Effector memory CD4-positive, alpha-beta T cell (primary cell): ENCODE results near the gene PELI2.

ENCODE experiments used
- DNase-seq, 3 donors: peaks; one replicate each; pipeline ENCODE4 v3.0.0-alpha.2; 2020
- H3K27ac ChIP-seq: 2 replicates; pipeline ENCODE4 v1.7.0; 2013; ENCODE audit warnings: mild to moderate bottlenecking, low read length, moderate library complexity; ENCODE audit not compliant: insufficient read depth, poor library complexity, severe bottlenecking
- H3K27me3 ChIP-seq: replicated peaks from 2 replicates; pipeline ENCODE4 v1.7.0; 2013; ENCODE audit warnings: mild to moderate bottlenecking, low read length; ENCODE audit not compliant: insufficient read depth, control insufficient read depth, poor library complexity, severe bottlenecking
- H3K36me3 ChIP-seq: 2 replicates; pipeline ENCODE4 v1.7.0; 2013; ENCODE audit warnings: mild to moderate bottlenecking, low read length, moderate library complexity; ENCODE audit not compliant: control insufficient read depth, insufficient read depth
- H3K4me1 ChIP-seq: 2 replicates; pipeline ENCODE4 v1.7.0; 2013; ENCODE audit warnings: low read length, mild to moderate bottlenecking; ENCODE audit not compliant: control insufficient read depth, insufficient read depth, poor library complexity, severe bottlenecking
- H3K4me3 ChIP-seq: 2 replicates; pipeline ENCODE4 v1.7.0; 2013; ENCODE audit warnings: low read length, low read depth, mild to moderate bottlenecking; ENCODE audit not compliant: insufficient read depth, poor library complexity, severe bottlenecking
- H3K9me3 ChIP-seq: 2 replicates; pipeline ENCODE4 v1.7.0; 2013; ENCODE audit warnings: mild to moderate bottlenecking, low read length, moderate library complexity; ENCODE audit not compliant: control insufficient read depth

PELI2 gene

GRCh38 chr14:56197150-56197549 lies 78.9 kb downstream of the PELI2 start:
- Histone ChIP-seq H3K36me3 (no peaks in the 10 kb centered on the region), H3K4me3 (no peak overlapping the region), H3K9me3 (no peaks in the 10 kb centered on the region), H3K4me1 (no peaks in the 10 kb centered on the region), H3K27me3 (no peaks in the 10 kb centered on the region), H3K27ac (no peak overlapping the region)
- DNase-seq: no peak

DNA sequence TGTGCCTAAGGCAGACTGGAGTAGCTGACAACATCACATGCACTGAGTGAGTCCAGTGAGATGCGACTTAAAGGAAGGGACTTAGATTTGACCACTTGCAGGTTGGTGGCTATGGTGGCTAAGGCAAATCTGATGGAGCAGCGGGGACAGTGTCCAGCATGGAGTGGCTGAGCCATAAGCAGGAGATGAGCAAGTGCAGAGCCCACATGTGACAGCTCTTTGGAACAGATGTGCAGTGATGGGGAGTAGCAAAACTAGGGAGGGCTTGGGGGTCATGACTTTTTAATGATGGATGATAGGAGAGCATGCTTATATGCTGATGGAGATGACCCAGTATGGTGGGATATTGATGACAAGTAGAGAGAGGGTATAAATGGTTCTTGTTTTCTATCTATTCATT lies 80.2 kb downstream of the PELI2 start:
- Histone ChIP-seq H3K27ac (no peak overlapping the region), H3K4me3 (no peak overlapping the region), H3K27me3 (no peaks in the 10 kb centered on the region), H3K9me3 (no peaks in the 10 kb centered on the region), H3K36me3 (no peaks in the 10 kb centered on the region), H3K4me1 (no peaks in the 10 kb centered on the region)
- DNase-seq: no peak

DNA sequence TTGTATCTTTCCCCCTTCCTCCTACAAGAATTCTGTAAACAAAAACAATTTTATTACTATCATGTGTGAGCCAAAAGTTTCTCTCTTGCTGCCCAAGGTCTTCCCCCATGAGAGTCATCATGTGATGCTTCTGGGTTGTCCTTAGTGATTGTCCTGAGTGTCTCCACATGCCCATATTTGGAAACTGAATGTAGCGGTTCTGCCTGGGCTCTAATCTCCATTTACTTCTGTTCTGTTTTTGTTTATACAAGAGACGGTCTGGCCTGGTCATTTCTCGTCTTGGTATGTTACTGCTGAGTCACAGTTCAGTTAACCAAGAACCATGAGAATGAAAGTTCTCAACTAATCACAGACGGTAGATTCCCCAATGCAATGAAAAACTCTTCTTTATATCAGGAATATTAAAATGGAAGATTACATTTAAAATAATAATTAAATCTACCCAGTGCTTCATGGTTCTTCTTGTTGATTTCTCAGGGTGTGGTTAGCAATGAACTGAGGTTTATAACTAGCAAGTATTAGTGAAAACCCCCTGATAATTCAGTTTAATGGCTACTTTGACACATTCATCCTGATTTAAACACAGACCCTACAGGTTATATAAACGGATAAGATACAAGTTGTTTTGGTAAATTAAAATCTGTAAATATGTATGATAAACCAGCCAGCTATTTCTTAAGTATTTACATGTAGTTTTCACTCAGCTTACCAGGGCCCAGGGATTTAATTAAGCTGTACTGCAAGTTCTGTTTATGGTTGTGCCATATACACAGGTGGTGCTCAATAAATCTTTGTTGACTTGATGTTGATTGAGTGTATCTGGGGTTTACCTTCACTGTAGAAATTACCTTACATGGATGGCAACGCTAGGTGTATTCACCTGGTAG lies 81.1 kb downstream of the PELI2 start:
- Histone ChIP-seq H3K27me3 (no peaks in the 10 kb centered on the region), H3K27ac (no peak overlapping the region), H3K9me3 (no peaks in the 10 kb centered on the region), H3K4me3 (no peak overlapping the region), H3K36me3 (no peaks in the 10 kb centered on the region), H3K4me1 (no peaks in the 10 kb centered on the region)
- DNase-seq: no peak

GRCh38 chr14:56199982-56200577 lies 81.9 kb downstream of the PELI2 start:
- DNase-seq: no peak
- no peak overlapping the region for H3K27ac ChIP-seq

GRCh38 chr14:56202256-56202655 lies 84.0 kb downstream of the PELI2 start:
- H3K27ac ChIP-seq: no peak overlapping the region
- no peaks in the 10 kb centered on the region for H3K9me3 ChIP-seq
- H3K4me3 ChIP-seq: no peak overlapping the region
- H3K36me3 ChIP-seq: no peaks in the 10 kb centered on the region
- H3K27me3 ChIP-seq: no peaks in the 10 kb centered on the region
- H3K4me1 ChIP-seq: no peaks in the 10 kb centered on the region
- DNase-seq: no peak

More at GRCh38 chr14:56199982-56200577, 81.9 kb downstream of the PELI2 start:
- Histone ChIP-seq H3K9me3 (no peaks in the 10 kb centered on the region), H3K4me1 (no peaks in the 10 kb centered on the region), H3K27me3 (no peaks in the 10 kb centered on the region), H3K36me3 (no peaks in the 10 kb centered on the region), H3K4me3 (no peak overlapping the region)

GRCh38 chr14:56205881-56206280 lies 87.7 kb downstream of the PELI2 start:
- Histone ChIP-seq H3K36me3 (no peaks in the 10 kb centered on the region), H3K4me1 (no peaks in the 10 kb centered on the region), H3K9me3 (no peaks in the 10 kb centered on the region), H3K4me3 (no peak overlapping the region), H3K27me3 (no peaks in the 10 kb centered on the region), H3K27ac (no peak overlapping the region)
- no peak for DNase-seq

DNA sequence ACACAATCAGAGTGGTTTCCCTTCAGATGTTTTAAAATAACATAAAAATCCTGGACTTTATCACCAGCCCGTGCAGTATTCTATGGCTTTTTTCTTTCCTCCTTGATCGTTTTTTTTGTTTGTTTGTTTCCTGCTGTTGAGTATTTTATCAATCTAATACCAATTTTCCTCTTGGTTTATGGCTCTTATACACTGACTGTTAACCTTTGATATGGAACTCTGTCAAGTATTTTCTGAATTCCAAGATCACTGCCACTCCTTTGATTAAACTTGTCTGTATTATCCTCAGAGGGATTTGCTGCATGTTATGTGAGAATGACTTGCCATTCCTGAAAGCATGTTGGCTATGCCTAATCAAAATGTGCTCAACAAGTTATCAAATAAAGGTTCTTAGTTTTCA lies 88.4 kb downstream of the PELI2 start:
- H3K36me3 ChIP-seq: no peaks in the 10 kb centered on the region
- H3K27ac ChIP-seq: no peak overlapping the region
- no peak overlapping the region for H3K4me3 ChIP-seq
- H3K4me1 ChIP-seq: no peaks in the 10 kb centered on the region
- H3K9me3 ChIP-seq: no peaks in the 10 kb centered on the region
- DNase-seq: no peak
- H3K27me3 ChIP-seq: no peaks in the 10 kb centered on the region

- H3K4me1 ChIP-seq: no peaks in the 10 kb centered on the region
- H3K9me3 ChIP-seq: no peaks in the 10 kb centered on the region
- H3K4me3 ChIP-seq: no peak overlapping the region
- no peaks in the 10 kb centered on the region for H3K27me3 ChIP-seq
- H3K36me3 ChIP-seq: no peaks in the 10 kb centered on the region
- H3K27ac ChIP-seq: no peak overlapping the region
- DNase-seq: no peak
Observed at GRCh38 chr14:56207626-56208292, 89.5 kb downstream of the PELI2 start.

GRCh38 chr14:56208520-56208919 lies 90.3 kb downstream of the PELI2 start:
- H3K27ac ChIP-seq: no peak overlapping the region
- DNase-seq: no peak

GRCh38 chr14:56210571-56210970 lies 92.4 kb downstream of the PELI2 start:
- Histone ChIP-seq H3K27me3 (no peaks in the 10 kb centered on the region), H3K4me3 (no peak overlapping the region), H3K9me3 (no peaks in the 10 kb centered on the region), H3K36me3 (no peaks in the 10 kb centered on the region), H3K27ac (no peak overlapping the region), H3K4me1 (no peaks in the 10 kb centered on the region)
- DNase-seq: no peak

More at GRCh38 chr14:56208520-56208919, 90.3 kb downstream of the PELI2 start:
- Histone ChIP-seq H3K4me1 (no peaks in the 10 kb centered on the region), H3K9me3 (no peaks in the 10 kb centered on the region), H3K36me3 (no peaks in the 10 kb centered on the region), H3K27me3 (no peaks in the 10 kb centered on the region), H3K4me3 (no peak overlapping the region)
